ENCODE data around the gene NKX2-3. TPM values are rescaled to one million over a fixed set of nuclear protein-coding genes. Genes with fewer than 3 reads are reported as not detected.

NKX2-3 gene
- total RNA-seq, 1 donor from 2014 or later, result not detected

DNA sequence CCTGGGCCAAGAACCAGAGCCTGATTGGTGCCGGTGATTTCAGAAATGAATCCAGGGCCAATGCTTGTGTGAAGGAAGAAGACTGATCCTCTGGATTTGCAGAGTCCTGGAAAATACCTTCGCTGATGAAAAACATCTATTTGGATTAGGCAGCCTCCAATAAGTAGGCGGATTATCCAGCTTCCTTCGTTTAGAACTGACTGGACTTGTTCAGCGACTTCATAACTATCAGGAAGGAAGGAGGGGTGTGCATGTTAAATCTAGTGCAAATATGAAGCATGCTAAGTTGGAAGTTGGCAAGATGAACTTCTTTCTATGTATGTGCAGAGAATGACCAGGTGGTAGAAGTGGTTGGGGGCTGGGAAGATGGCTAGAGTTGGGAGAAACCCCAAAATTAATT is 41.0 kb downstream of the NKX2-3 start:
- no peak for DNase-seq (ENCODE audit: low read depth in 2 of 2)

DNA sequence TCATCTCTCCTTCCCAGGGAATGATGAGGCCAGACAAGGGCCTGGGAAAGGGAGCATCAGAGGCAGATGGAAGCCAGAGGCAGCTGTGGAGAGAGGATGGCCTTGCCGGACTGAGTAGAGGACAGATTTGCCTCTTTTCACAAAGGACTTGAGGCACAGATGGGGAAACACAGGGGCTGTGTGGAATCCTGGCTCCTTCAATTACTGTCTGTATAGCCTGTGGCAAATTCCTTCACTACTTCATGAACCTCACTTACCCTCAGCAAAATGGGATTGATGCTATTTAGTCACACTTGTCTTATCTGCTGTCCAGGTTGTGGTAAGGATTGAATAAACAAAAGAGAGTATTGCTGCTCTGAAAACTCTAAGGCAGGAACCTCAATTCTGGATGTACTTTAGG is 47.2 kb downstream of the NKX2-3 start:
- DNase-seq (ENCODE audit: low read depth in 2 of 2), result no peak

DNA sequence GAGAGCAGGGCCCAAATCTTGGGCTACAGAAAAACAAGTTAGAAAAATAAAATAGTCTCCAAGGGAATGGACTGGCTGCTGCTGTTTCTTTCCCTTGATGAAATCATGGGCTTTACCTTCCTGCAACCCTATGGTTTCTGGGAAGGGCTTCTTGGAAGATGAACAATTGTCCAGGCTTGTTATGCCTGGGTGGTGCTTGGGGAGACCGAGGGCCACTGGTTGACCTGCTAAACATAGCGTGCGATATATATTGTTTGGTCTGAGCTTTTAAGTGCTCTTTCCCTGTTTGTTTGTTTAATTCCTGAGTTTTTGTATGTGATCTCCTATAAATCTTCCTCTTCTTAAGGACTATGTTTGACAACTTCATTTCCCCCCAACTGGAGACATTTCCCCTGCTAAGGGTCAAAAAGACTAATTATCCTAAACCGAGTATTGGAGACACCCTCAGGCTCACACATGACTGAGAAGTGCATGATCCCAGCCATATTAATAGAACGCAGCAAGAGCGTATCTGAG is 49.6 kb downstream of the NKX2-3 start:
- no peak for DNase-seq (ENCODE audit: low read depth in 2 of 2)

DNA sequence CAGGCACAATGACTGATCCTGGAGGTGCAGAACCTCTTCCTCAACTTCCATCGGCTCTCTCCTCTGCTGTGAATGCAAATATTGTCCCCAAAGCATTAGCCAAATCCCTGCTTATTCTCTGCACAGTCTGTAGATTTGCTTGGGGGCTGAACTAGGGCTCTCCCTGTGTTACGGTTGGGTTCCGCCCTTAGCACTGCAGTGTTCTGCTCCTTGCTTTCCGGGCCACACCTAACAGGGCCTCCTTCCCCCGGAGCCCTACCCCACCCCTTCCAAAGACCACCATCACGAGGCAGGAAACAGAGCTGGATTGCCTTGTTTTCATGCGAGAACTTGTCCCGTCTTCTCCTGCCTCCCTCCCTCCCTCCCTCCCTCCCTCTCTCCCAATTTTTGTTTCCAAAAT is 50.9 kb downstream of the NKX2-3 start:
- DNase-seq (ENCODE audit: low read depth in 2 of 2), result no peak

Other genes starting within 250 kb of the NKX2-3 start
- under 0.01 TPM in 1 of 2 replicates, not detected in the other for gene CNNM1, start 203.6 kb upstream of the NKX2-3 start, total RNA-seq
- 22.3 and 23.4 TPM in 2 replicates for gene GOT1, start 102.3 kb upstream of the NKX2-3 start, total RNA-seq
- 8.6 and 13.8 TPM in 2 replicates for gene SLC25A28, start 87.5 kb downstream of the NKX2-3 start, total RNA-seq
- gene ENTPD7, start 126.6 kb downstream of the NKX2-3 start, total RNA-seq, result 18.4 and 20.7 TPM in 2 replicates
- gene COX15, start 199.2 kb downstream of the NKX2-3 start, total RNA-seq, result 26.3 and 36.1 TPM in 2 replicates
- gene CUTC, start 199.3 kb downstream of the NKX2-3 start, total RNA-seq, result 16.9 and 19.8 TPM in 2 replicates
- 0.39 and 0.51 TPM in 2 replicates for gene ABCC2, start 249.7 kb downstream of the NKX2-3 start, total RNA-seq